Non-pigmented ciliary epithelial cell (primary cell): ENCODE data around the gene WBP1L.
"Not testable (repeated sequence)": the region's sequence is repeated elsewhere in the genome, so short reads cannot be mapped to it uniquely, and the experiment has no call there.

Experiments used
- DNase-seq: peaks from one replicate; pipeline ENCODE4 v3.0.0-alpha.2; 2010; ENCODE audit warnings: low read depth

WBP1L gene

DNA sequence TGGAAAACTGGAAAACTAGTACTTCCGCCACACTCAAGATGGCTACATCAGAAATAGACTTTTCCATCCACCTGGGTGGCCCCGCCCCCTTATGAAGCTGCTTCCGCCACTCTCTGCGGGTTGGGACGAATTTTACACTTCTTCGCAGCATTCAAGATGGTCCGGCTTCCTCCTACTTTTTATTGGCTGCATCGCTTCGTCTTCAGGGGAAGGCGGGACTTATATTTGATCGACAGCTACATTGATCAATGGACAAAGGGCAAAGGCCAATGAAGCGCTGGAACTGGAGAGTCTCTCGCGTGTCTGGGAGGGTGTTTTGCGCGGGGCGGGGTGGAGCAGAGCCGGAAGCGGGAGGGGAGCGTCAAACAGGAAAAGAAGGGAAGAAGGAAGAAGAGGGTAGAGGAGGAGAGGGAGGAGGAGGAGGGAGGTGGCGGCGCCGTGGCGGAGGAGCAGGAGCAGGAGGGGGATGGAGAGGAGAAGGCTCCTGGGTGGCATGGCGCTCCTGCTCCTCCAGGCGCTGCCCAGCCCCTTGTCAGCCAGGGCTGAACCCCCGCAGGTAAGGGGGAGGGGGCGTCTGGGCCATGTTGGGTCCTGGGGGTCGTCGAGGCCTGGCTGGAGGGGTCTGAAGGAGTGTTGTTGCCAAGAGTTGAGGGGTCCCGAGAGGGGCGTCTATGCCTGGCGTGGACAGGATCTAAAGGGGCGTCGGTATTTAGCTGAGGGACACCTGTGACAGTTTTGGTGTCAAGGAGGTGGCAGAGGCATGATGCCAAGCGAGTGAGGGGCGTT lies at the start of gene WBP1L:
Gene WBP1L, plus strand, starts transcription at position 361 of the 786 bp plus-strand sequence. Its CDS starts 106 bp downstream, at position 467.
- DNase-seq = peak; percentile 99

DNA sequence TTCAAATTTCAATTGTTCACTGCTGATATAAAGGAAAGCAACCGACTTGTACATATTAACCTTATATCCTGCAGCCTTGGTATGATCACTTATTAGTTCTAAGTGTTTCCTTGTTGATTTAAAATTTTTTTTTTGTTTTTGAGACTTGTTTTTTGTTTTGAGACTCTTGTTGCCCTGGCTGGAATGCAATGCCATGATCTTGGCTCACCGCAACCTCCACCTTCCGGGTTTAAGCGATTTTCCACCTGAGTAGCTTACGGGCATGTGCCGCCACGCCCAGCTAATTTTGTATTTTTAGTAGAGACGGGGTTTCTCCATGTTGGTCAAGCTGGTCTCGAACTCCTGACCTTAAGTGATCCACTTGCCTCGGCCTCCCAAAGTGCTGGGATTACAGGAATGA lies 48.3 kb upstream of the WBP1L start:
- not testable (repeated sequence) for DNase-seq

DNA sequence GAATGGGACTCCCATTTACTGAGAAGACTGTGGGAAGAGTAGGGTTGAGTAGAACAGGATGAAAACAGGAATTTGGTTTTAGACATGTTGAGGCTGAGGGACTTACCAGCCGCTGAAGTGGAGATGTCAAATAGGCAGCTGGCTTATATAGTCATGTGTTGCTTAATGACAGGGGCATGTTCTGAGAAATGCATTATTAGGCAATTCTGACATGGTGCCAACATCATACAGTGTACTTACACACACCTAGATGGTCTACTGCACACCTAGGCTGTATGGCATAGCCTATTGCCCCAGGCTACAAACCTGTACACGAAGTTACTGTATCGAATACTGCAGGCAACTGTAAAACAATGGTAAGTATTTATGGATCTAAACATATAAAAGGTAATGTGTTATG lies 47.0 kb upstream of the WBP1L start:
- DNase-seq = no peak

DNA sequence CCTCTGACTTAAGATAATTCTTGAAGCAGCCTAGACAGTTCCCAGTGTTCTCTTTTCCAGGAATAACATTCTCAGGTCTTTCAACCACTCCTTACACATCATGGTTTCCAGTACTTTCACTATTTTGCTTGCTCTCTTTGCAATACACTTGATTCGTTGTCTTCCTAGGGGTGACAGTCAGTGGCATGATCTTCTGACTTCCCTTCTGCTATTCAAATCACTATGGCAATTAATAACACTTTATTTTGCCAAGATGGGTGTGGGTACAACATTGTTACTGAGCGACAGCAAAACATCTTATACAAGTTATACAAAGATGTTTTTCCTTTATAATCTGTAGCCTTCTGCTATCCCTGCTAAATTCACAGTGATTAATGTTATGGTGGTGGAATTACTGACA lies 44.9 kb upstream of the WBP1L start:
- no peak for DNase-seq

DNA sequence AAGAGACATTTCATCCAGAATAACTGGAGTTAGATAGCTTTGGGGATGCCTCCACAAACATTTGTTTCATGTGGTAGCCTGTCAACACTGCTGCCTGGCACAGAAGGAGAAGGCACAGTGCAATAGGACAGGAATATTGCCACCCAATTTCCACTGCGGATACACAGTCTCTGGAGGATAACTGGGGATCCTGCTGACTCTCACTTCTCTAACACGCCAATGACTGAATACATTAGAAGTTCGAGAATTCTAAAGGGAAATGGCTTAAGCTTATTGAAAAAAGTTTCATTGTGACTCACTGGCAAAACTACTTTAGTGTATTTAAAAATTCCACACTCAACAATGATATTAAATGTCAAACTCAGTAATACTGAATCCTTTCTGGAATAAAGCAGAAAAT lies 42.5 kb upstream of the WBP1L start:
- no peak for DNase-seq

DNA sequence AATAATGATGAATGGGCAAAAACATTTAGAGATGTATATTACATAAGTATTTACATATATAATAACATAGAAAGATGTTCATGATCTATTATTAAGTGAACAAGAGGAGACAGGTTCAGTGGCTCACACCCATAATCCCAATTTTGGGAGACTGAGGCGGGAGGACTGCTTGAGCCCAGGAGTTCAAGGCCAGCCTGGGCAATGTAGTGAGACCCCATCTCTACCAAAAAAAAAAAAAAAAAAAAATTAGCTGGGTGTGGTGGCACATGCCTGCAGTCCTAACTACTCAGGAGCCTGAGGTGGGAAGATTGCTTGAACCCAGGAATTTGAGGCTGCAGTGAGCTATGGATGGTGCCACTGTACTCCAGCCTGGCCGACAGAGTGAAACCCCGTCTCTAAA lies 42.0 kb upstream of the WBP1L start:
- no peak for DNase-seq

DNA sequence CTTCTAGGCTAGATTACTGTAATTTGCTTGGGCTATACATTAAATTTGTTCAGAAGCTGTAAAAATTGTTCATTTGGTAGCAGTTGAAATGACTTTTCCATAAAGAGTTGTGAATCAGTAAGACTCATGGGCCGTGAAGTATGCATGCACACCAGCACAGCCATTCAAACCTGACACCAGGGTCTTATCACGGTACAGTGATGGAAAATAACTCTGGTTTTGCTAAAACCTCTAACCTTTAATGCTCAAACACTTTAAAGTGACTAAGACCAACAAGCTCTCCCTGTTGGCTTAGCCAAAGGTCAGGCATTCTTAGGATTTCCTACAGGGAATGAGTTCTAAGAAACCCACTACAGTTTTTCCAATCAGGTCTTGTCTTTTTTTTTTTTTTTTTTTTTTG lies 41.0 kb upstream of the WBP1L start:
- DNase-seq = no peak

DNA sequence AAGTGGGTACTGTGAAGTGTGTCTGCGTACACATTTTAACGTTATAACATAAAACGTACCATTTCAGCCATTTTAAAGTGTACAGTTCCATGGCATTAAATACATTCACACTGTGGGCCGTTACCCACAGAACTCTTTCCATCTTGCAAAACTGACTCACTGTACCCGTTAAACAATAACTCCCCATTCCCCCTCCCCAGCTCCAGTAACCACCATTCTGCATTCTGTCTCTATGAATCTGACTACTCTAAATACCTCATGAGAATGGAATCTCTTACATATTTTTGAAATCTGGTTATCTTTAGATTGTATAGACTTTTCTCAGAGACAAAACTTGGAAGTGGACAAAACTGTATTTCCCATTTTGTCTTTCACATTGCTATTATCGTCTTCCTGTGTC lies 38.8 kb upstream of the WBP1L start:
- DNase-seq = peak; percentile 72

DNA sequence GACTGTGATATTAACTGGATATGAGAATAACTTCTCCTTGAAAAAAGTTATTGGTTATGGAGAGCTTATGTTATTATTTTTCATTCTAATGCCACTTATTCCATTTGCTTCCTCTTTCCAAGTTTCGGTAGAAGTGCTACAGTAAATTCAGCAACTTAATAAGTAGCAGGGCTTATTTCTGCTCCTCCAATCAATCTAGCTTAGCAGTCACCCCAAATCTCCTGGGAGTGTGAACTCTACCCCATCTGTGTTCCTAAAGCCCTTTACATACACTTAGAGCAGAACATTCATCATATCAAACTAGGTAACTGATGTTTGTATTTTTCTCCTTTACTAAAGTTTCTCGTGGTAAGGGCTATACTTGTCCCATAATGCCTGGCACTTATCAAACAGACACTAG lies 38.2 kb upstream of the WBP1L start:
- DNase-seq = no peak

DNA sequence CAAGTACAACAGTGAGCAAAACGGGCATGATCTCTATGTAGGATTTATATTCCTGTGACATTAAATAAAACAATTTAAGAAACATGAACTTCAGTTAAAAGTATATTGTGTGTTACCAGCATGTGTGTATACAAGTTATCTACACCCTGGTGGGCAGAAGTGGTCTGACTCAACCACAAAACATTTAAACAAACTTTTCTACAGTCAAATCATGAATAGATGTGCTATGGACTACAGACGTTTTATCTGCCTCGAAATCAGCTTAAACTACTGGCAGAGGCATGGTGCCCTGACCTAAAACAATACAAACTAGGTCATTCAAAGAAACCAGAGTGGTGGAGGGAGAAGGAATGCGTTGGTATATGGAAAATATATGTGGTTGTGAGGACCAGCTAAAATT lies 33.1 kb upstream of the WBP1L start:
- DNase-seq = peak; percentile 63

DNA sequence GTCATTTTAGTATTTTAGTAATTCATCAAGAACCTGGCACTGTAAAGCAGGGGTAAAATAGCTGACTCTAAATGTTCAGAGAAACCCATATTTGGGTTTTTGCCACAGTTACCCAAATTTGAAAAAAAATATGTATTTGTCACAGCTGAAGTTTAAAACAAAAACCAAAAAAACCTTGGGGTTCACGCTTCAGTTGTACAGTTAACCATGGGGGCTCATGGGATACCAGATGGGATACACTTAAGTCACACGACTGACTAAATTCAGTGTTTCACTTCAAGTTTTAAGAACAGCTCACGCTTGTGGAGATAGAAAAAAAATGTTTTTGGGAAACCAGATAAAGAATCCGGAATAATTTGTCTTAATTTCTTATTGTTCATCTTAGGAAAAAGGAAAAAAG lies 31.7 kb upstream of the WBP1L start:
- DNase-seq = no peak

DNA sequence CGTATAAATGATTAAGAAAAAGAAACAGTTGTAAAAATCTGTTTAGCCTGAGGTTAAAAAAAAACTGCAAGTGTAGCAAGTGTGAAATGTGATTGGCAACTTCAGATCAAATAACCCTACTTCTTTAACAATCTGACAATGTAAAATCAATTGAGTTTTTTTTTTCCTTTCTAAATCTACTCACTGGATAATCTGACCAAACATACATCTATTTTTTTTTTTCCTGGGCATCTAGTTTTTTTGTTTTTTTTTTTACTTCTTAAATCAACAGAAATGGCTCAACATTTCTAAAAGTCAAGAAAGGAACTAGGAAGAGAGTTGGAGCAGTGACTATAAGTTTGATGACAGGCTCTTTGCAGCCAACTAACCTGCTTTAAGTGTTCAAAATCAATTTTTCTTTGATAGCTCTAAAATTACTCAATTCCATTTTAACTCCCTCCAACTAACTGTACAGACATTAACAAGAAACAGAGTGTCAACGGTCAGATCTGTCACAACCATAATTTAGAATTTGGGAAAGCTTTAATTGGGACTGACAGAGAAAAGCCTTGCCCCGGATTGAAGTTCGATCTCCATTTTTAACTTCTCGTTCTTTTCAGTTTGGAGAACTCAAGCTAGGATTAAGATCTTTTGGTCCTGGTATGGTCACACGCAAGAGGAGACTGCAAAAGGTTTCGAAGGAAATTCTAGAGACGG lies 30.8 kb upstream of the WBP1L start:
- DNase-seq = no peak

DNA sequence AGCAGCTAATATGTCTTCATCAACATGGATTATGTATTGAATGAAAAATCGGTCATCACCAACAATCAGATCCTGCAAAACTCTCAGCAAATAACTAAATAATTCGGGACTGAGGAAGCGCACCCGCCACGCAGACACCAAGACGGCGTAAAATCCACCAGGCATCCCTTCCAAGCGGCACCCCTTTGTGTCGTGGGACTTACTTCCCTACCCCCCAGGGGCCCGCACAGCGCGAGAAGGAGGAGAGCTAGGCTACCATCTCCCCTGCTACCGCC lies 30.3 kb upstream of the WBP1L start:
- no peak for DNase-seq

DNA sequence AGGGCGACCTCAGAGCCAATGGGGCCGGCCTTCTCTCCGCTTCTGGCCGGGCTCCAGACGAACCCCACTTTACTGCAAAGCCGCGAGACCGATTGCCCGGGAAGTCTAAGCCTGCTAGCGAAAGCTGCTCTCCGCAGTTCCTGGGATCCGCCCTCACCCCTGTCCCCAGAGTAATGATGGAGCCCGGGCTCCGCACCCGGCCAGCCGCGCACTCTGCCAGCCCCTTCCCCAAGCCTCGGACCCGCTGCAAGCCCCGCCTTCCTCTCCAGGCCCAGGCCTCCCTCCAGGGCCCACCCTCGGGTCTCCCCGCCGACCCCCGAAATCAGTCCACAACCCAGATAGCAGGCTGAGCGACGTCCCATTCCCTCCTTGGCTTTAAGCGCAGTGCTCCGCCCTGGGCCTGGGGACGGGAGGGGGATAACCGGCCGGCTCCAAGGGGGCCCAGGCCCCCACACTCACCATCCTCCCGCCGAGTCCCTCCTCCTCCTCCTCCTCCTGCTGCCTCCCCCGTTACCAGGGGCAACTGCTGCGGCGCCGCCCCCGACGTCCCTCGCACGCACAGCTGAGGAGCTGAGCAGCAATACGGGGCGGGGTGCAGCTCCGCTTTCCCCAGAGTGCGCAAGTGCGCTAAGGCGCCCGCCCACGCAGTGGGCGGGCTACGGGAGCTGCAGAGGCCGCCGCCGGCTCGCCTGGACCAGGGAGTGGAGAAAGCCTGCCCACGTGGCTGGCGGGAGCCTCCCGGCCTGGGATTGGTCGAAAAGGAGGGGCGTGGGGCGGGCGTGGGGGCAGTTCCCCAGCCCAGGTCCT lies 29.7 kb upstream of the WBP1L start, which contains the start of gene ARL3:
Gene ARL3, minus strand, starts transcription at position 584 of the 807 bp plus-strand sequence. Its CDS starts 122 bp downstream, at position 462.
- DNase-seq = peak; percentile 94

DNA sequence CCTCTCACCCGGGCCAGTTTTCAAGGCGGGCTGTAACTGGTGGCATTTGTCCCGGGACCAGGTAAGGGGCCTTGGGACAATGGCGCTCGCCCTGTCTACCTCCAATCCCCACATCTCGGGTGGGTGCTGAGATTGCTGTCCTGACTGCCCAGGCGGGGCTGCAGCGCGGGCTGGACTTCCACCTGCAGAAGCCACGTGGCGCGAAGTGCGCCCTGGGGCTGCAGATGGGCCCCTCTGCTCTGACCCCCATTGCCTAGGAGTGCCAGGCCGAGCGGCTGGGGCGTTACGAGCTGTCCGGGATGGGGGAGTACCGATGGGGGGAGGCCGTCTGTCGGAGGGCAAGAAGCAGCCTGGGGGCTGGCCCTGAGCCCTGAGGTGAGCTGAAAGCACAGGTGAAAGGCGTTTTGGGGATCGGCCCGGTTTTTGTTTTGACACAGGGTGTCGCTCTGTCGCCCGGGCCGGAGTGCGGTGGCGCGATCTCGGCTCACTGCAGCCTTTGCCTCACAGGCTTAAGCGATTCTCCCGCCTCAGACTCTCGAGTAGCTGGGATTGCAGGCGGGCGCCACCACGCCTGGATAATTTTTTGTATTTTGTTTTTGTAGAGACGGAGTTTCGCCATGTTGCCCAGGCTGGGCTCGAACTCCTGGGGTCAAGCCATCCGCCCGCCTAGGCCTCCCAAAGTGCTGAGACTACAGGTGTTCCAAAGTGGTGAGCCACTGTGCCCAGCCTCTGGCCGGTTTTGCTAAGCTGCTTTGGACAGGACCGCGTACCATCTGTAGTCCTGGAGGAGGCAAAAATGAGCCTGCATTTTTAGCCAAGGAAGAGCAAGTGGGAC lies 28.9 kb upstream of the WBP1L start, which contains the start of gene SFXN2:
Gene SFXN2, plus strand, starts transcription at position 16 of the 835 bp plus-strand sequence. CDS start 12,001 bp downstream, outside the sequence.
- no peak for DNase-seq

DNA sequence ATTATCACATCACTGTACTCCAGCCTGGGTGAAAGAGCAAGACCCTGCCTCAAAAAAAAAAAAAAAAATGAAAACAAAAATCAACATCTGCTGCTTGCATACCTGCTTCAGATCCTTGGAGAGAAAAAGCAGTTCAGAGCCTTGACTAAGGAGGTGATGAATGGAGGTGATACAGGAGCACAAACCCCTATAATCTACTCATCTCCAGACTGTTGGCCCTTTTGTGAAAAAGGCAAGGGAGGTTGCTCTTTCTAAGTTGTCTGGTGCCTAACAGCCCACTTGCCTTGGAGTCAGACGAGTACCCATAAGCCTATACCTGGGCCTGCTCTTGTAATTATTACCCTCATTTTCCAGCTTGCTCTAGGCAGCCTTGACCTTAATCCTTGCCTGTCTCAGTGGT lies 27.9 kb upstream of the WBP1L start:
- DNase-seq = no peak

DNA sequence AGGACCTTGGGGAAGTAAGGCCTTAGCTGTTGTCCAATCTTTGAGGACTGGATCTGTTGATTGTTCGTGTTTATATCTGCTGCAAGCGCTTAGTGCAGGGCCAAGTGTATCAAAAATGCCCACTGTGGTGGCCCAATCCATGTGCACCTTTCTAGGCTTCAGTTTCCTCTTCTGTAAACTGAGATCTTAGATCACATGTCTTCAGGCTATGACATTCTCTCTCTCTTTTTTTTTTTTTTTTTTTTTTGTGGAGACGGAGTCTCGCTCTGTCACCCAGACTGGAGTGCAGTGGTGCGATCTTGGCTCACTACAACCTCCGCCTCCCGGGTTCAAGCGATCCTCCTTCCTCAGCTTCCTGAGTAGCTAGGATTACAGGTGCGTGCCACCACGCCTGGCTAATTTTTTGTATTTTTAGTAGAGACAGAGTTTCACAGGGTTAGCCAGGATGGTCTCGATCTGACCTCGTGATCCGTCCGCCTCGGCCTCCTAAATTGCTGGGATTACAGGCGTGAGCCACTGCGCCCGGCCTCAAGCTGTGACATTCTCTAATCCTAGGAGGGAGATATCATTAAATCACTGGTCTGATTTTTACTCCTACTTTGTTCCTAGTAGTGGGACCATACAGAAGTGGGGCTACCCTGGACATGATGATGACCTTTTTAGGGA lies 26.7 kb upstream of the WBP1L start:
- DNase-seq = not testable (repeated sequence)

DNA sequence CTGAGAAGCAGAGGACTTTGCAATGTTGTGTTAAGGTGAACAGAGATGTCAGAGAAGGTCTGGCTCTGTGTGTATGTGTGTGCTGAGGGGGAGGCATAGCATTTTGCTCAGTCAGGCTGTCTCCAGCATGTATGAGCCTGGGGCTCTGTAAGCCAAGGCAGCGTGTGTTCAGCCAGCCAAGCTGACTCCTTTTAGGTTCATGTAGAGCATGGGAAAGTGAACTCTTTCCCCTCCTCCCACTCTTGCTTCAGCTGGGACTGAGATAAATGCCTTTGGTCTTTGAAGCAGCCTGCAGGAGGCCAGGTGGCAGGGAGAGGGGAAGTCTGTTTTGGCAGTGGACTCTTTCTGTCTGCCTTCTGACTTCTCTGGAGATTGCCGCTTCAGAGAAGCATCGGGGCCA lies 25.5 kb upstream of the WBP1L start:
- DNase-seq = no peak

DNA sequence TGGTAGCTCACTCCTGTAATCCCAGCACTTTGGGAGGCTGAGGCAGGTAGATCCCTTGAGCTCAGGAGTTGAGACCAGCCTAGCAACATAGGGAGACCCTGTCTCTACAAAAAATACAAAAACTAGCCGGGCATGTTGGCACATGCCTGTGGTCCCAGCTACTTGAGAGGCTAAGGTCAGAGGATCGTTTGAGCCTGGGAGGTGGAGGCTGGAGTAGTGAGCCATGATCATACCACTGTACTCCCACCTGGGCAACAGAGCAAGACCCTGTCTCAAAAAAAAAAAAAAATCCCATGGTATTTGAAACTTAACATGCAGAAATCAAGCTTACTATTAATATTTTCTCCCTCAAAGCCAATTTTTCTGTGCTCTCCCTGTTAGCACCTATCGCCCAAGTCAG lies 23.4 kb upstream of the WBP1L start:
- no peak for DNase-seq

DNA sequence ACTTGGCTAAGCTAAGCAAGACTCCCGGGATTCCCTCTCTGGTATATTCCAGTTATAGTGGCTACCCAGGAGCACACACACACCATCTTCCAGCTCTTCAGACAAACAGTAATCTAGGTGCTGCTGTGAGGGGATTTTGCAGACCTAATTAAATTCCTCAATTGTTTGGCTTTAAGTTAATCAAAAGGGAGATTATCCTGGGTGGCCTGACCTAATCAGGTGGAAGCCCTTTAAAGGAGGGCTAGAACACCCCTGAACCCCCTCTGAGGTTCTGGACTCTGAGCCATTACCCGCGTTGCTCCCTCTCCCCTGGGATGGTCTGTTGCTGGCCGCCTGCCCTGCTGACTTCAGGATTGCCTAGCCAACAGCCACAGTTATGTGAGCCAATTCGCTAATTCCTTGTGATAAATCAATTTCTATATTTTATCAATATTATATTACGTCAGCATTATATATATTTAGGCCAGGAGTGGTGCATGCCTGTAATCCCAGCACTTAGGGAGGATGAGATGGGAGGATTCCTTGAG lies 22.9 kb upstream of the WBP1L start:
- DNase-seq = no peak

DNA sequence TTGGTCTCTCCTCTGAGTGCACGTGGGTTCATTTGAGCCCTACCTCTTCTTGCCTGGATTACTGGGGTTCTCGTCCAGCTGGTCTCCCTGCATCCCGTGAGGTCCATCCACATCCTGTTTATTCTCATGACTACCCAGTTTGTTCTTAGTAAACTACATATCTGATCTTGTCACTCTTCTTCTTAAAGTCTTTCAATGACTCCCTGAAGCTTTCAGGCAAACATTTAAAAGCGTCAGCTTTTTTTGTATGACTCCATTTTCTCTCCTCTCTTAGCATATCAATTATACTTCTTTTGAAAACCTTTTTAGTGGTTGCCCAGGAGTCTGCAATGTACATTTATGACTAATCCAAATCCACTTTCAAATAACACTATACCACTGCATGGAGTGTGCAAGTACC lies 21.8 kb upstream of the WBP1L start:
- no peak for DNase-seq
